ENCODE measurements around the gene DUSP3.
A peak's percentile ranks its signal among the peaks of the same experiment; 100 is the strongest.
"Not testable (repeated sequence)": the region's sequence is repeated elsewhere in the genome, so short reads cannot be mapped to it uniquely, and the experiment has no call there.

DUSP3 gene

GRCh38 chr17:43805117-43805516 is 26.3 kb upstream of the DUSP3 start:
- no peak overlapping the region for H3K4me3 ChIP-seq (replicated peaks; ENCODE audit: low read depth, low read length)
- TF ChIP-seq CTCF (IDR thresholded peaks at IDR 0.05; ENCODE audit: low read length, missing control alignments), result no peak
- no peak for DNase-seq (ENCODE audit: low read depth)

GRCh38 chr17:43803758-43804157 is 25.0 kb upstream of the DUSP3 start:
- no peak for TF ChIP-seq CTCF (IDR thresholded peaks at IDR 0.05; ENCODE audit: low read length, missing control alignments)
- peak; percentile 7 for DNase-seq (ENCODE audit: low read depth)
- H3K4me3 ChIP-seq (replicated peaks; ENCODE audit: low read depth, low read length), result no peak overlapping the region

GRCh38 chr17:43801844-43802243 is 23.1 kb upstream of the DUSP3 start:
- no peak overlapping the region for H3K4me3 ChIP-seq (replicated peaks; ENCODE audit: low read depth, low read length)
- no peak for DNase-seq (ENCODE audit: low read depth)
- TF ChIP-seq CTCF (IDR thresholded peaks at IDR 0.05; ENCODE audit: low read length, missing control alignments), result no peak

GRCh38 chr17:43800736-43801135 is 22.0 kb upstream of the DUSP3 start:
- TF ChIP-seq CTCF (IDR thresholded peaks at IDR 0.05; ENCODE audit: low read length, missing control alignments), result no peak
- no peak overlapping the region for H3K4me3 ChIP-seq (replicated peaks; ENCODE audit: low read depth, low read length)
- DNase-seq (ENCODE audit: low read depth), result no peak

GRCh38 chr17:43799047-43799446 is 20.3 kb upstream of the DUSP3 start:
- DNase-seq (ENCODE audit: low read depth), result no peak
- no peak overlapping the region for H3K4me3 ChIP-seq (replicated peaks; ENCODE audit: low read depth, low read length)
- TF ChIP-seq CTCF (IDR thresholded peaks at IDR 0.05; ENCODE audit: low read length, missing control alignments), result no peak

GRCh38 chr17:43798024-43798423 is 19.2 kb upstream of the DUSP3 start:
- not testable (repeated sequence) for H3K4me3 ChIP-seq (replicated peaks; ENCODE audit: low read depth, low read length); DNase-seq (ENCODE audit: low read depth)

- DNase-seq (ENCODE audit: low read depth); H3K4me3 ChIP-seq (replicated peaks; ENCODE audit: low read depth, low read length): not testable (repeated sequence)
These were observed 13.9 kb upstream of the DUSP3 start for GRCh38 chr17:43792668-43793067.

- no peak for TF ChIP-seq CTCF (IDR thresholded peaks at IDR 0.05; ENCODE audit: low read length, missing control alignments)
- H3K4me3 ChIP-seq (replicated peaks; ENCODE audit: low read depth, low read length), result no peak overlapping the region
- DNase-seq (ENCODE audit: low read depth), result peak; percentile 58
These were observed 12.8 kb upstream of the DUSP3 start for GRCh38 chr17:43791589-43791988.

Data from fibroblast of pulmonary artery (primary cell).